GF-D8 (cell line): ENCODE data around the gene PLEK2.
"Not testable (repeated sequence)": the region's sequence is repeated elsewhere in the genome, so short reads cannot be mapped to it uniquely, and the experiment has no call there.

Experiments used
- DNase-seq: peaks from one replicate; lab custom pipeline; 2025; lab: John Stamatoyannopoulos, UW

The PLEK2 gene

DNA sequence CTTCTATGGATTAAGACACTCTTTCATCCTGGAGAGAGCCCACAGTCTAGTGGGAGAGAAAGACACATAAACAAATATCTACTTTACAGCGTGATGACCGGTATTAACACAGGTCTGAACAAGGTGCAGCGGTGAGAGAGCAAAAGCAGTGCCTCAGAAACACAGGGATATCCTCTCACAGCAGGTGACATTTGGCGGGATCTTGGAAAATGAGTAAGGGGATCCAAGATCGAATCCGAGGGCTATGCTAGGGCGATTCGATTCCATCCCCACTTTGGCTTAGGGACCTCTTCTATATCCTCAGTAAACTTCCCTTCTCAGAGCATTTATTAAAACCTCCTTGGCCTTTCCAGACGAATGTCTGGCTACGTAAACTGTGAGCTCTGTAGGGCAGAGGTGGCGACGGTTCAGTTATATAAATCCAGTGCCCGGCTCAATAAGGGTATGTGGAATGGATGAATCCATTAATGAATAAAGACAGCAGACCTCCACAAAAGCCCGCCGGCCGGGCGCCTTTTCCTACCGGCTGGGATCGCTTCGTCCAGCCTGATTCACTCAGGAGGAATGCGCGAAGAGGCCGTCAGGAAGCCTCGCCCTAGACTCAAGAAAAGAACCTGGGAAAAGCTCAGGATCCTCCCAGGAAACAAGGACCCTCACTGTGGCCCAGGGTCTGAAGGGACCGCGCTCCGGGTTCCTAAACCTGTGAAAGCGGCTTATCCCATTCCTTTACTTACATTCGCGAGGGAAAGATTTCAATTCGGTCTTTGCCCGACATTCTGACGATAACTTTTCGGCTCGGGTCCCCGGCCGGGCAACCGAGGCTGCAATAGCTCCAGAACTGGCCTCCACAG, 52.8 kb downstream of the PLEK2 start:
- DNase-seq = no peak

DNA sequence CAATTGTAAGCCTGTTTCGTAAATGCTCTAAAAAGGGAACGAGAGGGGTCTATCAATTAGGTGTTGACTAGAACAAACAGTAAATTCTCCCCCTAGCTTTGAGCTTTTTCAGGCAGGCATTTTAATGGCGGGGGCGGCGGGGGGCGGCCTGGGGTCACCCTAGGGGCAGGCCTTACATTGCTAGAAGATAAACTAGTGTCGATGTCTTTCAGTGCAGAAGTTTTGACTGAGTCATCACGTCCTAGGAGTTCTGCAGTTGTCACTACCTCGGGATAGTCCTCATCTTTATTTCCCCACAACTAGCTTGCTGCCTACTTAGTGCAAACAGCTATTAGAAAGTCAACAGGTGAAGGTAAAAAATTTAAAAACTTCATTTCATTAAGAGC, 54.0 kb downstream of the PLEK2 start:
- DNase-seq = no peak

DNA sequence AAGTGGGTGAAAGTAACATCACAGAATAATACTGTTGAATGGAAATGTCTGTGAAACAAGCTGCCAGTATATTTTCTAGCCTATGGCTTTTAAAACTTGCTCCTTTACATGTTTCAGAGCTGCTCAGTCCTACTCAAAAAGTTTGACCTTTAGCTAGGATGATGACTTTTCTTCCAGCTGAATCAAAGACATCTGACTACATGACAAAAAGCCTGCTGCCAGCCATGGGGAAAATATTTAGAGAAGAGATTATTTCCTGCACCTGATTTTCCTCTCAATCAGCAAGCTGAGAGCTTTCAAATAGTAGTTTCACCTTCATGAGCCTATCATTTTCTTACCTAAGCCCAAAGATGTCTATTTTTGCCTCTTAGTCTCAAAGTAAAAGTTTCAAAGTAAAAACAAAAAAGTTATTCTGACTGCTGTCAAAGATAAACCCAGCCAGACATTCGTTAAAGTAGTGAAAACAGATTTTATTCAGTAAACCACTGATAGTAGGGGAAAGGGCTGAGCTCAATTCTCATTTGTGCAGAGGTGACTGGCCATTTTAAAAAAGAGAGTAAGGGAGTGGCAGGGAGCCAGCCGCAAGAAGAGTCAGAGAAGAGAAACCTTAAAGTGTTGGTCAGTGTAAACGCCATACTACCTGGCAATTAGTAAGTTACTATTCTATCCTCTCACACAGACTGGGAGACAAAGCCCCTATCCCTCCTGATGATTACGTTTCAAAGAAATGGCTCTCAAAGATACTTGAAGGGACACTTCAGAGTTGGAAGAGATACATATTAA, 54.6 kb downstream of the PLEK2 start:
- no peak for DNase-seq

DNA sequence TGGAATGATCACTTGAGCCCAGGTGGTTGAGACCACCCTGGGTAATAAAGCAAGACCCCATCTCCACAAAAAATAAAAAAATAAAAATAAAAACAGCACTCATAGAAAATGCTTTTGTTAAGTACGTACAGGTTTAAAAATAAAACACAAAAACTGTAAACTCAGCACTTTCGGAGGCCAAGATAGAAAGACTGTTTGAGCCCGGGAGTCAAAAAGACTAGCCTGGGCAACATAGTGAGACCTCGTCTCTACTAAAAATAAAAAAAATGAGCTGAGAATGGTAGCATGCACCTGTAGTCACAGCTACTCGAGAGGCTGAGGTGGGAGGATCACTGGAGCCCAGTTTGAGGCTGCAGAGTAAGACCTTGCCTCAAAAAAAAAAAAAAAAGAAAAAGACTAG, 59.9 kb downstream of the PLEK2 start:
- no peak for DNase-seq

DNA sequence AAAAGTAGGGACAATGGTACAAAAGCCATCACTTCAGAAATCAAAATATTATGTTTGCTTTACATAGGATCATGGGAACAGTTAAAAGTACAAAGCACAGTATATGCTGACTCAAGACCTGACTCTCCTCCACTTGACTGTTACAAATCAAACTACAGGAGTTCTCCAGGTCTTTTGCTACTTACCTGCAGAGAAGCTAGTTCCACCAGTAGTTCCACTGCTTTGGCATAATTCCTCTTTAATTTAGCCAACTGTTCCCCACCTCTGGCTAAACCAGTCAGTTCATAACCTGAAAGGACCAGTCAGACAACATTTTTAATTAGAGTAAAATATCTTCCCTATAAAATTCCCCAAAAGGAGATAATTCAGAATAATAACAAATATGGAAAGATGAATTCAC, 66.4 kb downstream of the PLEK2 start:
- DNase-seq = no peak

DNA sequence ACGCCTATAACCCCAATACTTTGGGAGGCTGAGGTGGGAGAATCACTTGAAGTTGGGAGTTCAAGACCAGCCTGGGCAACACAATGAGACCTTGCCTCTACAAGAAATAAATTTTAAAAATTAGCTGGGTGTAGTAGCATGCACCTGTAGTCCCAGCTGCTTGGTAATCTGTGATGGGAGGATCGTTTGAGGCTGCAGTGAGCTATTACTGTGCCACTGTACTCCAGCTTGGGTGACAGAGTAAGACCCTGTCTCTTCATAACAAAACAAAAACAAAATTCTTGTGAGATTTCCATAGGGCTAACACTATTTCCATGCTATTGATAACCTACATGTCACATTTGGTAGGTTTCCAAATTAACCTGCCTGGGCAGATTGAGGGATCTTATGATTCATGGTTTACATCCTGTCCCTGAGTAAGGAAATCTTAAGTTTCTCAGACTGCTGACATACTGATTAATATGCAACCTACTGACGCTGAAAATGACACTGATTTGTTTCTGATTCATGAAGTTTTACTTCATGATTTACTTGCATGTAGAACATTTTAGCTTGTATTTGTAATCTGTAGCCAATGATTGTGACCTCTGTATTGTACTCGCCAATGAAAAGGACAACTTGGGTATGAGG, 68.2 kb downstream of the PLEK2 start:
- no peak for DNase-seq

DNA sequence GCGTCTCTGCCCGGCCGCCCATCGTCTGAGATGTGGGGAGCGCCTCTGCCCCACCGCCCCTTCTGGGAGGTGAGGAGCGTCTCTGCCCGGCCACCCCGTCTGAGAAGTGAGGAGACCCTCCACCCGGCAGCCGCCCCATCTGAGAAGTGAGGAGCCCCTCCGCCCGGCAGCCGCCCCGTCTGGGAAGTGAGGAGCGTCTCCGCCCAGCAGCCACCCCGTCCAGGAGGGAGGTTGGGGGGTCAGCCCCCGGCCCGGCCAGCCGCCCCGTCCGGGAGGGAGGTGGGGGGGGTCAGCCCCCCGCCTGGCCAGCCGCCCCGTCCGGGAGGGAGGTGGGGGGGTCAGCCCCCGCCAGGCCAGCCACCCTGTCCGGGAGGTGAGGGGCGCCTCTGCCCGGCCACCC, 70.7 kb downstream of the PLEK2 start:
- not testable (repeated sequence) for DNase-seq
